ENCODE measurements around the gene METTL3.

METTL3 gene

DNA sequence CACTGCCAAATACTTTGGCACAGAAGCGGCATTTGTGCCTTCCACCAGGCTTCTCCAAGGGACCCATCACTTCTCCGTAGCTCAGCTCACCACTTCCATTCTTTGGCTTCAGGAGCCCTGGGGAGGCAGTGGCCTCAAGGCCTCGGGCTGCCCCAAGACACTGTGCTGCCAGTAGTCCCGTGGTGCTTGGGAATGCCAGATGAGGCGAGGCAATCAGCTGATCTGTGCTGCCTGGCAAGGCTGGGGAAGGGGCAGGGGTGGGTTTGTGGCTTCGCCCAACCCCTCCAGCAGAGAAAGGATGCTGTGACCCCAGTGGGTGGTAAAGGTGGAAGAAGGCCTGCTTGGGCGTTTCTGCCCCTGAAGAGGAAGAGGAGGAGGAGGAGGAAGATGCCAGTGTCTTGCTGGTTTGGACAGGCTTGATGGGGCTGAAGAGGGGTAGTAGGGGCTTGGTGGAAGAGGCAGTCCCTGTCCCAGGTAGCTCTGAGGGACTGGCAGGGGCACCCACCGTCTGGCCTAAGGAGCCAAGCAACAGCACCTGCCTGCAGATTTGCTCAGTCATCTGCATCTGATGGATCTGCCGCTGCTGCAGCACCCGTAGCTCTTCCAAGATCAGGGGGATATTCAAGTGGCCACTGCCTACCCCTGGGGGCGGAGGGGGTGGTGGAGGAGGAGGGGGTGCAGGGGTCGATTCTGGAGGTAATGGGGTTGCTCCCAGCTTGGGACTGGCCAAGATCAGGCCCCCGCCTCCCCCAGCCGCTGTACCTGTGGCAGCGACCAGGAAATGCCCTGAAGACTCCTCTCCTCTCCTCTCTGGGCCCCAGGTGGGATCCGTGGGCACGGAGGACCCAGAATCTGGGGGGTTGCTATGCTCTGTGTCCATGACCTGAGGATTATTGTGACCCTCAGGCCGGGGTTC lies 13.7 kb upstream of the METTL3 start:
- TF ChIP-seq, protein P1, sequence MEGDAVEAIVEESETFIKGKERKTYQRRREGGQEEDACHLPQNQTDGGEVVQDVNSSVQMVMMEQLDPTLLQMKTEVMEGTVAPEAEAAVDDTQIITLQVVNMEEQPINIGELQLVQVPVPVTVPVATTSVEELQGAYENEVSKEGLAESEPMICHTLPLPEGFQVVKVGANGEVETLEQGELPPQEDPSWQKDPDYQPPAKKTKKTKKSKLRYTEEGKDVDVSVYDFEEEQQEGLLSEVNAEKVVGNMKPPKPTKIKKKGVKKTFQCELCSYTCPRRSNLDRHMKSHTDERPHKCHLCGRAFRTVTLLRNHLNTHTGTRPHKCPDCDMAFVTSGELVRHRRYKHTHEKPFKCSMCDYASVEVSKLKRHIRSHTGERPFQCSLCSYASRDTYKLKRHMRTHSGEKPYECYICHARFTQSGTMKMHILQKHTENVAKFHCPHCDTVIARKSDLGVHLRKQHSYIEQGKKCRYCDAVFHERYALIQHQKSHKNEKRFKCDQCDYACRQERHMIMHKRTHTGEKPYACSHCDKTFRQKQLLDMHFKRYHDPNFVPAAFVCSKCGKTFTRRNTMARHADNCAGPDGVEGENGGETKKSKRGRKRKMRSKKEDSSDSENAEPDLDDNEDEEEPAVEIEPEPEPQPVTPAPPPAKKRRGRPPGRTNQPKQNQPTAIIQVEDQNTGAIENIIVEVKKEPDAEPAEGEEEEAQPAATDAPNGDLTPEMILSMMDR (IDR thresholded peaks at IDR 0.05): no peak
- Histone ChIP-seq H3K4me1 (peaks cover 0 to 18% (median 9%) of the 10 kb centered on the region in 4 donors), H3K4me3 (peak overlapping the region; percentile 69 to 96), H3K36me3 (peaks cover 0 to 23% (median 0%) of the 10 kb centered on the region in 3 donors), H3K9me3 (no peaks in the 10 kb centered on the region), H3K27me3 (no peaks in the 10 kb centered on the region), H3K27ac (peak overlapping the region; percentile 77 to 79)
- intact Hi-C loops (cut with DNase I; ENCODE audit: low total_unique reads): no loop called here
- DNase-seq: no peak

DNA sequence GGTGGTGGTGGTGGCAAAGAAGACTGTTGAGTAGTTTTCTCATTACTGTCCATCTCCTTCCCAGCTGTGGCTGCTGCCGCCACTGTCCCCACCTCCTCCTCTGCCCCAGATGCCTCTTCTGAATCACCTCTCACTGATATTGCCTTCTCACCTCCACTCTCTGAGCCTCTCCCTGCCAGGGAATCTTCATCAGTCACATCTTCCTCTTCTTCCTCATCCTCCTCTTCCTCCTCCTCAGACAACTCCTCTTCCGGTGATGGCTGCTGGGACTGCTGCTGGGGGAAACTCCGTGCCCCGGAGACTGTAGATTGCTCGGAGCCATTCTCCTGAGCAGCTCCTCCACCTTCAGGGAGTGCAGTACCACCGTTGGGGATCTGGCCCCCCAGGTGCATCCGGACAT lies 12.1 kb upstream of the METTL3 start:
- no peak for DNase-seq
- TF ChIP-seq, protein P1 (IDR thresholded peaks at IDR 0.05): no peak
- Histone ChIP-seq H3K36me3 (peaks cover 0 to 23% (median 0%) of the 10 kb centered on the region in 3 donors), H3K27me3 (no peaks in the 10 kb centered on the region), H3K27ac (no peak overlapping the region), H3K4me1 (peaks cover 0 to 18% (median 9%) of the 10 kb centered on the region in 4 donors), H3K4me3 (no peak overlapping the region), H3K9me3 (no peaks in the 10 kb centered on the region)
- intact Hi-C loops (cut with DNase I; ENCODE audit: low total_unique reads): no loop called here

DNA sequence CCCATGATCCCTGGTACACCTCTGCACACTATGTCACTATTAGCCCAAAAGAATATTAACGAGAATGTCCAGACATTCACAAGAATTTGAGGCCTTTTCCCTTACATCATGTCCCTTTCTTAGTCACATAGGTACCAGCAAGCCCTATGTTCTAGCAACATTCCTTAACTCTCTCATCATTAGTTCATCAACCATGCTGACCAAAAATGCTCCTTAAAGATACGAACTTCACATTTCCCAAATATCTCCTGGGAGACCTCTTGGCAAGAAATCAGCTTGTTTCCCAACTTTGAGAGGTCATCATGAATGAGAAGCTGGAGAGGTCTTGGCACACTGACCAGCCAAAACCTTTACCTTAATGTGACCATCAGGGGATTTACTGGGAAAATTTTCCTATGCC lies 10.4 kb upstream of the METTL3 start:
- no peak overlapping the region for H3K27ac ChIP-seq
- H3K36me3 ChIP-seq: peaks cover 0 to 23% (median 0%) of the 10 kb centered on the region in 3 donors
- H3K27me3 ChIP-seq: no peaks in the 10 kb centered on the region
- intact Hi-C loops (cut with DNase I; ENCODE audit: low total_unique reads): no loop called here
- DNase-seq: no peak
- peaks cover 0 to 12% (median 3%) of the 10 kb centered on the region in 4 donors for H3K4me1 ChIP-seq
- no peaks in the 10 kb centered on the region for H3K9me3 ChIP-seq
- TF ChIP-seq, protein P1 (IDR thresholded peaks at IDR 0.05): no peak
- no peak overlapping the region for H3K4me3 ChIP-seq

DNA sequence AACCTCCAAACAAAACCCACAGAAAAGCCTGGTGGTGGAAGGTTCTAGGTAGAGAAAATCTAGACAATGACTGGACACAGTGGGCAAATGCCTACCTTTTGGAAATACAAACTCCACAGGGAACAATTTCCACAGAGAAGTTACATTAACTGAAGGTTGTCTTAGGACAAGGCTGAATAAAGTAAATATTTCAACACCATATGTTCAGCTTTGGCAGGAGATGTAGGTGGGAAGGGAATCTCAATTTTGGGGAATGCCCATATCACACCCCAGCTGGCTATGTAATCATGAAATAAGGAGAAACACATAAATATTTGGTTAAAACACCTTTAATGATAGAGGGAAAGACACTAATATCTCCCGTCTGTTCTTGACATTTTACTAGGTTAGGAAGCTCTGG lies 9.6 kb upstream of the METTL3 start:
- Histone ChIP-seq H3K27me3 (no peaks in the 10 kb centered on the region), H3K9me3 (no peaks in the 10 kb centered on the region), H3K4me3 (no peak overlapping the region), H3K27ac (no peak overlapping the region), H3K4me1 (peaks cover 0 to 11% (median 2%) of the 10 kb centered on the region in 4 donors), H3K36me3 (peaks cover 0 to 23% (median 0%) of the 10 kb centered on the region in 3 donors)
- no peak for DNase-seq
- TF ChIP-seq, protein P1 (IDR thresholded peaks at IDR 0.05): no peak
- intact Hi-C loops (cut with DNase I; ENCODE audit: low total_unique reads): no loop called here

DNA sequence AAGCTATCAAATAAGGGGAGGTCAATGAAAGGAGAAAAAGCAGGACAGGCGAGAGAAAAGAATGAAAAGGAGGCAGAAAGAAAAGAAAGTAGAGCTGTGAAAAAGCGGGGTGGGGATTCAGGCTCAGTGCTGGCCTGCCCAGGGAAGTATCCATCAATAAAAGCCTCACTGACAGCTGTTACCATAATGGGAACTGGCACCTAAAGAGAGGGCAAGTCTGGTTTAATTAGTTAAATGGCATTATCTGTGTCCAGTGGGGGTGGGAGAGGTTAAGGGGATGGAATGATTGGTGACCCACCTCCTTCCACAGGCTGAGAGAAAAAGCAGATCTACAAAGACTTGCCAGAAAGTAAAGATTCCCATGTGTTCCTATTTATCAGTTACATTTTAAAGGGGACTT lies 7.6 kb upstream of the METTL3 start:
- no peak overlapping the region for H3K27ac ChIP-seq
- no peaks in the 10 kb centered on the region for H3K9me3 ChIP-seq
- TF ChIP-seq, protein P1 (IDR thresholded peaks at IDR 0.05): no peak
- intact Hi-C loops (cut with DNase I; ENCODE audit: low total_unique reads): no loop called here
- no peak overlapping the region for H3K4me3 ChIP-seq
- DNase-seq: no peak
- peaks cover 0 to 11% (median 0%) of the 10 kb centered on the region in 3 donors for H3K36me3 ChIP-seq
- no peaks in the 10 kb centered on the region for H3K4me1 ChIP-seq
- no peaks in the 10 kb centered on the region for H3K27me3 ChIP-seq

Measured in tibial artery (tissue), 4 donors.